GM23338 (cell line): ENCODE results near the gene PCNX3. TPM values are rescaled to one million over a fixed set of nuclear protein-coding genes. Genes with fewer than 3 reads are reported as not detected.

Experiments used
- ATAC-seq: fragments of 200-7000 bp; cut with Tn5 transposase; 3 replicates; pipeline ENCODE4 v1.9.1; 2020
- DNase-seq: peaks from one replicate; pipeline ENCODE4 v3.0.0-alpha.2; 2015; ENCODE audit warnings: low spot score
- H2AFZ ChIP-seq: fragments of 200-600 bp; sonication (generic); 2 replicates; pipeline ENCODE4 v1.8.0; 2016; ENCODE audit warnings: antibody characterized with exemption, mild to moderate bottlenecking, moderate library complexity
- H3F3A ChIP-seq: fragments of 200-600 bp; sonication (generic); replicated peaks from 2 replicates; pipeline ENCODE4 v1.8.0; 2017; ENCODE audit warnings: antibody characterized with exemption, mixed run types, low read depth
- H3K27ac ChIP-seq: fragments of 200-600 bp; sonication (generic); 2 replicates; pipeline ENCODE4 v1.6.1; 2016; ENCODE audit warnings: low read depth
- H3K27me3 ChIP-seq: fragments of 200-600 bp; sonication (generic); 2 replicates; pipeline ENCODE4 v1.8.0; 2016; ENCODE audit warnings: mild to moderate bottlenecking, mixed run types, moderate library complexity; ENCODE audit not compliant: insufficient read depth
- H3K36me3 ChIP-seq: fragments of 200-600 bp; sonication (generic); 2 replicates; pipeline ENCODE4 v1.8.0; 2016; ENCODE audit warnings: mild to moderate bottlenecking; ENCODE audit not compliant: insufficient read depth
- H3K4me1 ChIP-seq: fragments of 200-600 bp; sonication (generic); 2 replicates; pipeline ENCODE4 v1.8.0; 2016; ENCODE audit warnings: mild to moderate bottlenecking, moderate library complexity; ENCODE audit not compliant: insufficient read depth
- H3K4me2 ChIP-seq: fragments of 200-600 bp; sonication (generic); 2 replicates; pipeline ENCODE4 v1.7.1; 2017; ENCODE audit warnings: mixed run types
- H3K4me3 ChIP-seq: fragments of 200-600 bp; sonication (generic); 2 replicates; pipeline ENCODE4 v1.6.1; 2016; ENCODE audit warnings: mixed run types
- H3K79me2 ChIP-seq: fragments of 200-600 bp; sonication (generic); replicated peaks from 2 replicates; pipeline ENCODE4 v1.8.0; 2017; ENCODE audit warnings: mild to moderate bottlenecking; ENCODE audit not compliant: insufficient read depth
- H3K9me2 ChIP-seq: fragments of 200-600 bp; sonication (generic); 2 replicates; pipeline ENCODE4 v1.8.0; 2017; ENCODE audit not compliant: insufficient read depth
- H4K20me1 ChIP-seq: fragments of 200-600 bp; sonication (generic); replicated peaks from 2 replicates; pipeline ENCODE4 v1.8.0; 2017; ENCODE audit warnings: mild to moderate bottlenecking; ENCODE audit not compliant: insufficient read depth
- H3K27ac Mint-ChIP-seq: 2 replicates; pipeline ENCODE4 v1.8.0; 2020; ENCODE audit warnings: inconsistent platforms, mild to moderate bottlenecking, moderate library complexity, mixed read lengths
- H3K27me3 Mint-ChIP-seq: 3 replicates; pipeline ENCODE4 v1.8.0; 2022; ENCODE audit warnings: low read depth, mild to moderate bottlenecking, moderate library complexity, mixed read lengths, inconsistent platforms; ENCODE audit not compliant: insufficient read depth, poor library complexity
- H3K36me3 Mint-ChIP-seq: 3 replicates; pipeline ENCODE4 v1.8.0; 2021; ENCODE audit warnings: low read depth, mild to moderate bottlenecking, inconsistent platforms, moderate library complexity, mixed read lengths
- H3K4me1 Mint-ChIP-seq: 3 replicates; pipeline ENCODE4 v1.8.0; 2020; ENCODE audit warnings: mild to moderate bottlenecking, inconsistent platforms, mixed read lengths
- H3K4me3 Mint-ChIP-seq: 3 replicates; pipeline ENCODE4 v1.8.0; 2021; ENCODE audit warnings: moderate library complexity, mild to moderate bottlenecking, inconsistent platforms, mixed read lengths
- H3K9me3 Mint-ChIP-seq: 3 replicates; pipeline ENCODE4 v1.8.0; 2020; ENCODE audit warnings: moderate library complexity, mild to moderate bottlenecking, inconsistent platforms, mixed read lengths
- CREB1 ChIP-seq: fragments of 250-450 bp; sonication (Bioruptor Pico); IDR thresholded peaks from 2 replicates; pipeline ENCODE4 v1.5.0; 2020; ENCODE audit warnings: low read depth, mild to moderate bottlenecking, moderate library complexity
- ETS1 ChIP-seq: IDR thresholded peaks from 2 replicates; pipeline ENCODE4 v1.6.1; 2016; ENCODE audit warnings: antibody characterized with exemption
- EZH2 ChIP-seq: fragments of 200-600 bp; sonication (generic); IDR thresholded peaks from one replicate; pipeline ENCODE4 v1.8.0; 2017; ENCODE audit warnings: antibody characterized with exemption, mild to moderate bottlenecking, low read depth; ENCODE audit not compliant: unreplicated experiment
- EZH2phosphoT487 ChIP-seq: fragments of 200-600 bp; sonication (generic); IDR thresholded peaks from one replicate; pipeline ENCODE4 v1.8.1; 2018; ENCODE audit warnings: antibody characterized with exemption; ENCODE audit not compliant: unreplicated experiment
- JUNB ChIP-seq: IDR thresholded peaks from one replicate; pipeline ENCODE4 v1.6.1; 2016; ENCODE audit warnings: antibody characterized with exemption; ENCODE audit not compliant: unreplicated experiment
- NANOG ChIP-seq: IDR thresholded peaks from 2 replicates; pipeline ENCODE4 v1.6.1; 2016; ENCODE audit warnings: antibody characterized with exemption, borderline replicate concordance
- POLR2AphosphoS5 ChIP-seq: IDR thresholded peaks from 2 replicates; pipeline ENCODE4 v1.6.1; 2016; ENCODE audit warnings: antibody characterized with exemption, low read depth
- STAT1 ChIP-seq: IDR thresholded peaks from one replicate; pipeline ENCODE4 v1.6.1; 2016; ENCODE audit warnings: antibody characterized with exemption; ENCODE audit not compliant: unreplicated experiment
- ZNF114 ChIP-seq: fragments of 250-450 bp; sonication (Bioruptor Pico); IDR thresholded peaks from 2 replicates; pipeline ENCODE4 v1.5.0; 2020; ENCODE audit warnings: mild to moderate bottlenecking, moderate library complexity
- ZNF331 ChIP-seq: fragments of 250-450 bp; sonication (Bioruptor Pico); IDR thresholded peaks from 2 replicates; pipeline ENCODE4 v1.5.0; 2020; ENCODE audit warnings: low read depth, mild to moderate bottlenecking, moderate library complexity
- ZNF462 ChIP-seq: fragments of 250-450 bp; sonication (Bioruptor Pico); IDR thresholded peaks from 2 replicates; pipeline ENCODE4 v1.5.0; 2020; ENCODE audit warnings: mild to moderate bottlenecking, moderate library complexity
- polyA plus RNA-seq: library from polyadenylated mRNA; unstranded; fragments of >200 nt; fragmentation: Nextera tagmentation; extraction: Ambion mirVana; gene quantifications from 2 replicates; pipeline ENCODE4 v1.2.1, GENCODE V29; 2016
- total RNA-seq: library from RNA; depleted of rRNA; stranded (reverse); fragments of >200 nt; shearing (Covaris generic); gene quantifications from 2 replicates; pipeline ENCODE4 v1.2.3, GENCODE V29; 2014

The PCNX3 gene
- total and polyA plus RNA-seq, 2 experiments from 2014 or later, result 8.7 to 52.2 TPM

- Histone ChIP-seq H3K4me1 (peaks cover 3% of the 10 kb centered on the region; the same call in 1 of the 2 replicates), H3K79me2 (no peaks in the 10 kb centered on the region), H3F3A (peaks cover 16% of the 10 kb centered on the region), H3K27me3 (peaks cover 73% of the 10 kb centered on the region), H3K36me3 (no peaks in the 10 kb centered on the region), H3K4me3 (no peak overlapping the region), H3K4me2 (no peak overlapping the region), H3K27ac (no peak overlapping the region), H2AFZ (no peak overlapping the region), H3K9me2 (no peaks in the 10 kb centered on the region), H4K20me1 (no peaks in the 10 kb centered on the region)
- no peak overlapping the region for H3K27ac Mint-ChIP-seq
- no peaks in the 10 kb centered on the region for H3K9me3 Mint-ChIP-seq
- H3K27me3 Mint-ChIP-seq, result peaks cover 68% of the 10 kb centered on the region
- peaks cover 16% of the 10 kb centered on the region for H3K4me1 Mint-ChIP-seq
- no peak for TF ChIP-seq CREB1 (CRISPR knock-in tag)
- TF ChIP-seq ETS1, result no peak
- DNase-seq (no peak), ATAC-seq (no peak)
- no peak overlapping the region; the same call in 2 of the 3 replicates for H3K4me3 Mint-ChIP-seq
- peaks cover 2% of the 10 kb centered on the region; the same call in 1 of the 3 replicates for H3K36me3 Mint-ChIP-seq
Observed at GRCh38 chr11:65586247-65586630, 29.3 kb upstream of the PCNX3 start.

- H3K79me2 ChIP-seq, result no peaks in the 10 kb centered on the region
- Mint-ChIP-seq H3K27ac (no peak overlapping the region), H3K27me3 (peaks cover 70% of the 10 kb centered on the region), H3K4me1 (peaks cover 19% of the 10 kb centered on the region), H3K36me3 (peaks cover 2% of the 10 kb centered on the region; the same call in 1 of the 3 replicates), H3K4me3 (no peak overlapping the region; the same call in 2 of the 3 replicates), H3K9me3 (no peaks in the 10 kb centered on the region)
- no peak overlapping the region for H3K4me2 ChIP-seq
- no peak overlapping the region for H3K27ac ChIP-seq
- no peak overlapping the region for H2AFZ ChIP-seq
- peaks cover 18% of the 10 kb centered on the region for H3F3A ChIP-seq
- peaks cover 5% of the 10 kb centered on the region; the same call in 1 of the 2 replicates for H3K4me1 ChIP-seq
- peak; percentile 62 for ATAC-seq
- H3K36me3 ChIP-seq, result no peaks in the 10 kb centered on the region
- H3K27me3 ChIP-seq, result peaks cover 76% of the 10 kb centered on the region
- peak; percentile 59 for DNase-seq
- H4K20me1 ChIP-seq, result no peaks in the 10 kb centered on the region
- H3K9me2 ChIP-seq, result no peaks in the 10 kb centered on the region
- no peak overlapping the region for H3K4me3 ChIP-seq
- TF ChIP-seq EZH2 (no peak), STAT1 (no peak), ZNF331 (CRISPR knock-in tag) (no peak), JUNB (no peak), NANOG (no peak), EZH2phosphoT487 (no peak), CREB1 (CRISPR knock-in tag) (no peak), ZNF114 (CRISPR knock-in tag) (no peak), ZNF462 (no peak), POLR2AphosphoS5 (no peak), ETS1 (no peak)
Observed at GRCh38 chr11:65586676-65587075, 28.9 kb upstream of the PCNX3 start.
